NCI-H524 treated with DMSO at 0.1 percent for 48 hours (cell line): ENCODE data around the gene CEP131.
"Not testable (repeated sequence)": the region's sequence is repeated elsewhere in the genome, so short reads cannot be mapped to it uniquely, and the experiment has no call there.

ENCODE experiments used
- DNase-seq: peaks from one replicate; lab custom pipeline; 2025; lab: John Stamatoyannopoulos, UW

The CEP131 gene

DNA sequence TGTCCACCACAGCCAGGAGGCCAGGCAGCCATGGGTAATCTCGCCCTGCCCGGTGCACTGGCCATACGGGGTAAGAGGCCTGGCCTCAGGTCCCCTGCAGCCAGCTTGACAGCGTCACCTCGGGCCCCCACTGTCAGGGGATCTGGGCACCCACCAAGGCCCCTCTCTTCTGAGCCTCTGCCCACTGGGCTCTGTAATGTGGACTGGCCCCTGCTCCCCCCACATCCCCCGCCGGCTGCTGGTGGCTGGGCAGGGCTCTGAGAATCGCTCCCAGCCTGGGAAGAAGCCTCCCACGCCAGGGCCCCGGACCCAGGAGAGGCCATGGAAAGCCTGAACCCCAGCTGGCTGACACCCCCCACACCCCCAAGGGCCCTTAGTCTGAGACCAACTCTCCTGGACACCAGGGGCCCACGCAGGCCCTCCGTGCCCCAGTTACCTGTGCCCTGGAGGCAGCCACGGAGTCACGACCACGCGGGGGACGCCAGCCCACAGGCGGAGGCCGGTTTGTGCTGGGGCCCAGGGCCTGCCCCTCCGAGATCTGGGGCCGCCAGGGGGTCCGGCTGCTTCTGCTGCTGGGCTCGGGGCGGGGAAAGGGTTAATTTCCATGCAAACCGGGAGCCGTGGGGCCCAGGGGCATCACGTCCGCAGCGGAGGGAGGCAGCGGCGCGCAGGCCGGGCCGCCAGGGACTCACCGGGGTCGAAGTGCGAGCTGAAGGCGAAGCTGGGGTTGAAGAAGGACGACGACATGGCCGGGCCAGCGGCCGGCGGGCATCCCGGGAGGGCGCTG, 57.3 kb downstream of the CEP131 start, which contains the start of gene PVALEF:
TSS of gene PVALEF (plus strand) at position 262 of the 787 bp plus-strand sequence. CDS start 15,720 bp downstream, outside the sequence.
- DNase-seq, result no peak

DNA sequence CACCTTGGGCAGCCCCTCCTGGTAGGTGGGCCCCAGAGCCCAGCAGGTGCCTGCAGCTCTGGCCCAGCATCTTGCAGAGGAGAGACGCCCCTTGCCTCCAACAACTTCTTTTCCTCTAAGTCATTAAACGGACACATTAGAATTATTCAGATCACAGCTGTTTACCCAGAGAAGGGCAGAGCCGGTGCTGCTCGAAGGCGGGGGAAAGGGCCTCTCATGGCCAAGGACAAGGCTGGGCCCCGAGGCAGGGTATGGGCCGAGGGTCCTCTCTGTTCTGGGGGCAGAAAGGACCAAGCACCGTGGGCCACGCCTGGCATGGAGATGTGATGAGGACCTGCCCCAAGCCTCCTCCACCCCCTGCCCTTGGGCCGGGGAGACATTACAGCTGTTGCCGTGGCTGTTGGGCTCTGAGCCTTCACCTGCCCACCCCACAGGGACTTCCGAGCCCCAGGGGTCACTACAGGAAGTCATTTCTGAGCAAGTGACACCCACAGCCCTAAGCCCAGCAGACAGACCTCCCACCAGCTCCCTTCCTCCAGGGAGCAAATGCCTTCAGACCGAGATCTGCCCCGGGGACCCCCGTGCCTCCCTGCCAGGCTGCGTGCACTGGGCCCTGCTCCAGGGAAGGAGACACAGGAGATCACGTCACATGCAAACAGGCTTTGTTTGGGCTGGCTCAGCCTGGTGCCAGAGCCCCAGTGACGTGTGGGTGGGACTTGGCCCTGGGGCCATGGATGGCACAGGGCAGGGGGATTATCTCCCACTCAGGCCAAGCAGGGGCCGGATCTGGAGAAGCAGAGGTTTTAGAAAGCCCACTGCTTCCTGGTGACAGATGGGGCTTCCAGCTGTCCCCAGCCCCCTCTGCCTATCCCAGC, 58.2 kb downstream of the CEP131 start:
- peak; percentile 97 for DNase-seq

GRCh38 chr17:81163703-81164370, 58.9 kb downstream of the CEP131 start:
- no peak for DNase-seq

DNA sequence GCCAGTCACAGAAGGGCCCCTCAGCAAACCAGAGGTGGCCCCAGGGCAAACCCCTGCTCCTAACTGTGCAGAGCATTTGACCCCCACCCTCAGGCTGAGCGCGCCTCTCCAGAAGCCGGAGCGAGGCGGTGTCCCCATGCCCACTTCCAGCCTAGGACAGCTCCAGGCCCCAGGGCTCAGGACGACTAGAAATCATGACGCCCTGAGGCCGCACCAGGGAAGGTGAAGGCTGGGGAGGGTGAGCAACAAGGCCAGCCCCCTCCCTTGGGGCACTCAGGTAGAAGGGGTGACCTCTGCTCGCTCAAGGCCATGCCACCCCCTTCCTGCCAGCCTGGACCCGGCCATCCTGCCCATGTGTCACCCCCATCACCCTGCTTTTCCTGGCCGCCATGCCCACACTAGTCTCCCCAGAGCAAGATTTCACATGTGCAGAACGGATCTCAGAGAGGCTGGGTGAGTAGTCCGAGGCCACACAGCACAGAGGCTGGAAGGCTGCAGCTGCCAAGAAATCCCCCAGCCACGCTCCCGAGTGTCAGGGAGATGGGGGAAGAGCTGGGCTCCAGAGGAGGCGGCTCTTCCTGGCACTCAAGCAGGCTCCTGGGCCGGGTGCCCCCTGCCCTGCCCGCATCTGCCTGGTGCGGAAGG, 59.6 kb downstream of the CEP131 start:
- no peak for DNase-seq

DNA sequence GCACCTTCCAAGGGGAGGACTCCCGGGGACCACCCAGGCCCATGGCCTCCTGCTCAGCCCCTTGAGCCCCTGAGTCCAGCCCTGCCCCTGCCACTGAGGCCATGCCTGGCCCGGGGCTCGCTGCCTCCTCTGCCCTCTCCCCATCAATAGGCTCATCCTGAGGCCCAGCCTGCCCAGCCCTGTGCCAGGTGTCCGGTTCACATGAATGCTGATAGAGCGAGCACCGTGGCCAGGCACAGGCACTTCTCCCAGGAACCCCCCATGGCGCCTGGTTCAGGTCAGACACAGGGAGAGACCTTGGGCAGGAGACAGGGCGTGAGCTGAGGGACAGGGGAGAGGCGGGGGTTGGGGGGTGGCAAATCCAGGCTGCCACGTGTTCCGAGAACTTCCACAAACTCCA, 60.3 kb downstream of the CEP131 start:
- DNase-seq, result no peak

- no peak for DNase-seq
Observed at GRCh38 chr17:81161972-81162371, 60.8 kb downstream of the CEP131 start.

GRCh38 chr17:81161536-81161935, 61.2 kb downstream of the CEP131 start:
- DNase-seq, result no peak

GRCh38 chr17:81160747-81161453, 61.9 kb downstream of the CEP131 start:
- DNase-seq, result no peak

DNA sequence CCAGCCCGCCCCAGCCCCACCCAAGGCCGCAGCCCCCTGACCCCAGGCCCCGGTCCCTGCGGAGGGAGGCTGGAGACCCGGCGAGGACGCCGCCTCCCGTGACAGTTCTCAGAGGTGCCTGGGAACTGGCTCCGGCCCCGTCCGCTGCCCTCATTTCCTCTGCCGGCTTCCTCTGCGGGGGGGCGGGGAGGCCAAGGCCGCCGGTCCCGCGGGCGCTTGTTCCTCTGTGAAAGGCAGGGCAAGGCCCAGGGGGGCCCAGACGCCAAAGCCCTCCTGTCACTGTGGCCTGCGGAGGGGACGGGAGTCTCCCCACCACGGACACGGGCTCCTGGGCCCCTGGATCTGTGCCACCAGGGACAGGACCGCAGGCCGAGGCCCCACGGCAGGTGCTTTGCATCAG, 62.5 kb downstream of the CEP131 start:
- DNase-seq, result no peak

- no peak for DNase-seq
Observed at GRCh38 chr17:81159611-81160265, 63.0 kb downstream of the CEP131 start.

GRCh38 chr17:81158688-81159590, 63.8 kb downstream of the CEP131 start:
- no peak for DNase-seq

GRCh38 chr17:81157848-81158687, 64.7 kb downstream of the CEP131 start:
- no peak for DNase-seq

DNA sequence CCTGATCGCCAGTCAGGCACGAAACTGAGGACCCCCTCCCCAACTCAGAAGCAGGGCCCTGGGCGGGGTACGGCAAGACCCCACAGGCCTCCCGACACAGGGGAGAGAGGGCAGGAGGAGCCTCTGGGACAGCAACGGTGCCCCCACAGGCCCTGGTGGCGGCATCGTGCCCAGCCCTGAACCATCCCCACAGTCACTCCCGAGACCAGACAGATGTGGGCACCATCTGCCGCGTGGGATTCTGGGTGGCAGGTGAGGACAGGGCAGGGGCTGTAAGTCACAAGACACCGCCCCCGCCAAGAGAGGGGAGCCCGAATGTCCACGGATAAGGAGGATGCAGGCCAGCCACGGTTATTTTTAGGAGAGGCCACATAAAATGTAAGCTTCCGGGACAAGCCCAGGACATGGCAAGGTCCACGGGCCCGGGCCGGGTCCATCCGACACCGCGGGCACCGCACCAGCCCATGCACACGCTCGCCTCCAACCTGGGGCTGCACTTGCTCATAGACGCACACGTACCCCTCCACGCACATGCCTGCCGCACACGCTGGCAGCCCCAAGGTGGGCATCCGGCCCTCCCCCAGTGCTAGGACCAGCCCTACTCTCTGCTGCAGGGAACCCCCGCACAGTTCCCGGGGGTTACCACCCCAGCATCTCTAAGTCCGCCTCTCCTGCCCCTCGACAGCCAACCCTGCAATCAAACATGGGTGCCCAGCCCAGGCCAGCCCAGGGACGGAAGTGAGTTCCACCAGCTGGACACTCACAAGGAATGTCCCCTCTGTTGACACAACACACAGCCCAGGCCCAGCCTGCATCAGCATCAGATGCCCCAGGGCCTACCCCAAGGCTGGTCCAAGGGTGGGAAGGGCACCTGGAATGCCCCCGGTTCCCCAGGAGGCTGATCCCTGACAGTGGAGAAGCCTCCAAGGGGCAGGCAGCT, 65.6 kb downstream of the CEP131 start:
- DNase-seq, result no peak

DNA sequence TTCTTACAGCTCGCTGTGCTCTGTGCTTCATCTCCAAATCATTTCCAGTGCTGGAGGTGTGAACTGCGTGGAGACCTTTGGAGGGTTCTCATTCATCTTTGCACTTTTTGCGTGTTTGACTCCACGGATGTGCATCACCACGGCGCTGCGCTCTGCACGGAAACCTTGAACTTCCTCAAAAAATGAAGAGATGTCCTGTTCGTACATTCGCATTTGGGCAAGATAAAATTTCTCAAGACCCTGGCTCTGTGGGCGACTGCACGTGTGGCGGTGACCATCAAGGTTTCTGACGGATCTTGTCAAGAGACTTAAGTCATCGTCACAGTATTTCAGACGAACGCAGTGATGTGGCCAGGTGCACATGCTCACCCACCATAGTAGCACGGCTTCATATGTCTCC, 67.8 kb downstream of the CEP131 start:
- DNase-seq, result no peak

DNA sequence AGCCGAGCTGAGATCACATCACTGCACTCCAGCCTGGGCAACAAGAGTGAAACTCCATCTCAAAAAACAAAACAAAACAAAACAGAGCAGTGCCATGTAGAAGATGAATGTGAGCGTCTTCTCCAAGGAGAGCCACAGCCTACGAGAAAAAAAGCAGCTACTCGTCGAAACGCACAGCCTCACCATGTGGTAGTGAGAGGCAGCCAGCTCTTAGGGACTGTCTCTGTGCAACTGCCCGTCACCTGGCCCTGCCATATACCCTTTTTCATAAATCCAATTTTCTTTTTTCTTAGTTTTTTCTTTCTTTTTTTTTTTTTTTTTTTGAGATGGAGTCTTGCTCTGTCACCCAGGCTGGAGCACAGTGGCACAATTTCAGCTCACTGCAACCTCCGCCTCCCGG, 68.7 kb downstream of the CEP131 start:
- DNase-seq, result not testable (repeated sequence)

GRCh38 chr17:81153340-81153803, 69.4 kb downstream of the CEP131 start:
- no peak for DNase-seq

GRCh38 chr17:81152288-81152828, 70.4 kb downstream of the CEP131 start:
- DNase-seq, result no peak
